HG02759 (cell line): ENCODE measurements around the gene RNASEH1.

Experiments
- ATAC-seq: cut with Tn5 transposase; IDR thresholded peaks from one replicate; pipeline ENCODE4 v1.9.1; 2021; ENCODE audit warnings: mild to moderate bottlenecking, moderate library complexity; ENCODE audit not compliant: unreplicated experiment

The RNASEH1 gene, protein sequence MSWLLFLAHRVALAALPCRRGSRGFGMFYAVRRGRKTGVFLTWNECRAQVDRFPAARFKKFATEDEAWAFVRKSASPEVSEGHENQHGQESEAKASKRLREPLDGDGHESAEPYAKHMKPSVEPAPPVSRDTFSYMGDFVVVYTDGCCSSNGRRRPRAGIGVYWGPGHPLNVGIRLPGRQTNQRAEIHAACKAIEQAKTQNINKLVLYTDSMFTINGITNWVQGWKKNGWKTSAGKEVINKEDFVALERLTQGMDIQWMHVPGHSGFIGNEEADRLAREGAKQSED

DNA sequence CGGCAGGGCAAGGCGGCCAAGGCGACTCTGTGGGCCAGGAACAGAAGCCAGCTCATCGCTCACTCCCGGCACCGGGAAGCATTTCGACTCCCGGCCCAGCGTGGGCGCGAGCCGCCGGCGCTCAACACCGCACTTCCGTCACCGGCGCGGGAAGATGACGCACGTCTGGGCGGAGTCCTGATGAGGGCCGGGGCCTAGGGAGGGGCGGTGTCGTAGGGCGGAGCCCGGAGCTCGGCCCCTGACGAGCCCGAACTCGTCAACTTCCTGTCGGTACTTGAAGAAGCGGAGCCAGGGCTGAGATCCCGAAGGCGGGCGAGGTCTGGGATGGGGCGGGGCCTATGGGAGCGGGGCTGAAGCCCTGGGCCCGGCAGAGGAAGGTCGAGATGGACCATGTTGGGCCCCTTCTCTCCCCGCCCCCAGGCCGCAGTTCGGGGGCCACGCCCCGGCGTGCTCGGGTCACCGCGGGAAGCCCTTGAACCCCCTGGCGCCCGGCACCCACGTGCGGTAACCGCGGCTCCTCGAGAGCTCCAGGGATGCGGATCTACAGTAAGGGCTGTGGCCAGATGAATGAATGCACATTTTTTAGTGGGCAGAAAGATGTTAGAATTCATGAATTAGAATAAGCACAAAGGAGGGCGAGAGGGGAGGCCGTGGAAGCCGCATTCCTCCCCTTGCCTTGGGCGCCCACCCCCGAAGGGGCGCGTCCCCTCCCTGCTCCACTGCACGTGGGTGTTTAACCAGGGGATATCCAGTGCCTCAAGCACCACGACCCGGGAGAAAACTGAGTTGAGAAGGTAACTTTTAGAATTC is at the start of gene RNASEH1:
Gene RNASEH1, minus strand, starts transcription at position 129 of the 810 bp plus-strand sequence. Its CDS starts 73 bp downstream, at position 56.
- peak; percentile 94 for ATAC-seq

DNA sequence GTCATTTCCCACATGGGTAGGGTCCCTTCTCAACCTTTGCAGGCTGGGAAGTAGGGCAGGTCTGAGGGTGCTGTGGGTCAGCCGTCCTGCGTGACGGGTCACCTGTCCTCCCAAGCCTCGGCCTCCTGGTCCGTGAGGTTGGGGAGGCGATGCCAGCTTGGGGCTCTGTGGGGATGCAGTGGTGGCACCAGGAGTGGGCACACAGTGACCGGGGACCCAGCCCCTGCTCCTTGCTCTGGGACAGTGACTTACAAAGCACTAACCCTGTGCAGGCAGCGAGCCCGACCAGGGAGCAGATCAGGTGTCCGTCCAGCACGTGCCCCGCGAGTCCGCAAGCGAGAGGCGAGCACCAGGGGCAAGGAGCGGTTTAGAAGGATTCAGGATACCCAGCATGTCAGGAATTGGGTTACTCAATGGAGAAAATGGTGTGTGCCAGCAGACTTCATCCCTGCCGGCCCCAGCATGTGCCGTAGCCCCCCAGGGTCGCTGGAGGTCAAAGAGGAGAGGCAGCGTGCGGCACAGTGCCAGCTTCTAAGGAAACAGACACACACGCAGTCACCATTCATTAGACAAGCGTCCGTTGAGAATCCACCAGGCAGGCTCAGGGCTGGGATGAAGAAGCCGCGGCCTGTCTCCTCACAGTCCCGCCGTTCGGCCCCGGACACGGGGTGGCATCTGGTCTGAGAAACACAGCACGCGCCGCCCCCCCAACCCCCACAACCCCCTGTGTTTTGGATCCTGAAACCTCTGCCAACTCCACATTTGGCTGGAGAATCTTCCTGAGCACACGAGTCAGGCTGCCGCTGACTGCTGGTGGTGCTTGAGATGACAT is 48.5 kb upstream of the RNASEH1 start:
- ATAC-seq, result no peak

DNA sequence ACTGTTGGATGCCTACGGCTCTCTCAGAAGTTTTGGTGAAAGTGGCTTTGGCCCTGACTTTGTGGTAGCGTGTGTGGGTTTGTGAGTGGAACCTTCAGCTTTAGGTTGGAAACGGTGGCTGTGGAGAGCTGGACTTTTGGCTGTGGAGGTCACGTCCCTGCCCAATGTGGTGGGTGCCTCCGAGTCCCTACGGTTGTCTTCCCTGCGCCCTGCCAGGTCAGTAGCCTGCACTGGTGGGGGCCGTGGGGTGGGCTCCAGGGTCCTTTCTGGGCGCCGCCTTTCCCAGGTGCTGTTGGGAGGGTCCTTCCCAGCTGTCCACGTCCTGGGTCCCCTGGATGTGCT is 47.9 kb upstream of the RNASEH1 start:
- no peak for ATAC-seq

DNA sequence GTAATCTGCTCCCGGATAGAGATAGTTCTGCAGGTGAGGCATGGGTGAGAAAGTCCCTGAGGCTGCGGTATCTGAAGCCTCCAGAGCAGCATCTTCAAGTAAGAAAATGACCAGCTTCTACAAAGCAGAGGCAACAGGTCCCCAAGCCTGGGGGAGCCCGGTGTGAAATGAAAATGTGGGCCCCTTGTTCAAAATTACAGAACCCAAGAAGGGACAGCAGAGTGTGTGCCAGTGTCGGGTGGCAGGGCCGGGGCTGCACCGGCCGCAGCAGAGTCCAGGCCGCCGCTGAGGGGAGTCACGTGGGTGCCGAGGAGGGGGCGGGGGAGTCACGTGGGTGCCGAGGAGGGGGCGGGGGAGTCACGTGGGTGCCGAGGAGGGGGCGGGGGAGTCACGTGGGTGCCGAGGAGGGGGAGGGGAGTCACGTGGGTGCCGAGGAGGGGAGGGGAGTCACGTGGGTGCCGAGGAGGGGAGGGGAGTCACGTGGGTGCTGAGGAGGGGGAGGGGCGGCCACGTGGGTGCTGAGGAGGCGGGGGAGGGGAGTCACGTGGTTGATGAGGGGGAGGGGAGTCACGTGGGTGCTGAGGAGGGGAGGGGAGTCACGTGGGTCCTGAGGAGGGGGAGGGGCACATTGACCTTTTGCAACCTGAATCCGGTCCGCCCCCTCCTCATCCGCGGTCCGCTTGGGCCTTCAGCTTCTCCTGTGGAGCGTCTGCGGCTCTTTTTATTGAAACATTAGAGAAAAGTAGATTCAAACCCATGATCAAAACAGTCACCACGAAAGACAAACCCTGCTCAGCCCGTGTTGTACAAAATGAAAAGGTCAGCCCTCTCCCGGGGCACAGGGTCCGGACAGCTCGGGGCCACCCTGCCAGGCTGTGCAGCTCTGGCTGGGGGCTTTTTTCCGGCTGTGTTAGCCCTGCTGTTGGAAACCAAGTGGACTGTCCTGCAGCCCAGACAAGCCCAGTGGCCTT is 47.1 kb upstream of the RNASEH1 start:
- no peak for ATAC-seq

DNA sequence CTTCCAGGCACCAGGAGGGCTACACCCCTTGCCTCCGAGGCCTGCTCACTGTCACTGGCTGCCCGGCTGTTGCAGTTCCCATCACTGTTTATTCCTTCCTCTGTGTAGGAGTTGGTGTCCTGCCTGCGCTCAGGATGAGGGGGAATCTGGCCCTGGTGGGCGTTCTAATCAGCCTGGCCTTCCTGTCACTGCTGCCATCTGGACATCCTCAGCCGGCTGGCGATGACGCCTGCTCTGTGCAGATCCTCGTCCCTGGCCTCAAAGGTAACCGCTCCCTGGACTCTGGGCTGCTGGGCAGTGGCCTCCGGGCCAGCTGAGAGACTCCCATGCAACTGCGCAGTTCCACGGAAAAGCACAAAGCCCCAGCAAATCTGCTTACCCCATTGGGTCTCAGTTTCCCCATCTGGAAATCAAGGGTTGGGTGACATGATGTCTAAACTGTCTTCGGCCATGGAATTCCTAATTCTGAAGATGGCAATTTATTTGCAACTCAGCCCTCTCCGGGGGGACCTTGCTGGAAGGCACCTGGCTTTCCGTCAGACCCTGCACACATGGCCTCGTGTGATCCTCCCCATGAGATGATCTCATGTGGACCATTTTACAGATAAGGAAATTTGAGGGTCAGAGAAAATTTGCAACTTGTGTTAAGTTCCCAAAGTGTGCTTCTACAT is 46.2 kb upstream of the RNASEH1 start:
- ATAC-seq, result no peak

DNA sequence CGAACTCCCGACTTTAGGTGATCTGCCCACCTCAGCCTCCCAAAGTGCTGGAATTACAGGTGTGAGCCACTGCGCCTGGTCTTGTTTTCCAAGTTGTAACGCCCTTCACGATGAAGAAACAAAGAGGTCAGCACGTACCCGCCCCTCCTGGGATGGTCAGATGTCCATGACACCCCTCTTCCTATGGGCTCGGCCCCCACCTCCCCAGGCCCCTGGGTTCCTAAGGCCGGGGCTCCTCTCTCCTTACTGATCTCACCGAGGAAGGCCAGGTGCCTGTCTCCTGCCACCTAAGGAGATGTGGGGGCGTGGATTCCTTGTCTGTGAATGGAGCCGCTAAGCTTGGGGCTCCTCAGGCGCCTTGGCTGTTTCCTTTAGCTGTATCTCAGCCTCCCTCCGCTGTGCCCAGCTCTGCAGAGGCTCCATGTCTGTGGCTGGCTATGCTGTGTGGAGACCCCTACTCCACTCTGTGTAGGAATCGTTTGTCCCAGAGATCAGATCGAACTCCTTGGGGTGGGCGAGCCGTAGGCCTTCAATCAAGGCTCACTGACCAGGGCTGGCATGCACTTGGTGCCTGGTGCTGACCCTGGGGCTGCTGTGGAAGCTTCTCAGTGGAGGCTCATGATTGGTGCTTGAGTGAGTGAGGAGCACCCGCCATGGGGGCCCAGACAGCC is 45.5 kb upstream of the RNASEH1 start:
- ATAC-seq, result no peak

DNA sequence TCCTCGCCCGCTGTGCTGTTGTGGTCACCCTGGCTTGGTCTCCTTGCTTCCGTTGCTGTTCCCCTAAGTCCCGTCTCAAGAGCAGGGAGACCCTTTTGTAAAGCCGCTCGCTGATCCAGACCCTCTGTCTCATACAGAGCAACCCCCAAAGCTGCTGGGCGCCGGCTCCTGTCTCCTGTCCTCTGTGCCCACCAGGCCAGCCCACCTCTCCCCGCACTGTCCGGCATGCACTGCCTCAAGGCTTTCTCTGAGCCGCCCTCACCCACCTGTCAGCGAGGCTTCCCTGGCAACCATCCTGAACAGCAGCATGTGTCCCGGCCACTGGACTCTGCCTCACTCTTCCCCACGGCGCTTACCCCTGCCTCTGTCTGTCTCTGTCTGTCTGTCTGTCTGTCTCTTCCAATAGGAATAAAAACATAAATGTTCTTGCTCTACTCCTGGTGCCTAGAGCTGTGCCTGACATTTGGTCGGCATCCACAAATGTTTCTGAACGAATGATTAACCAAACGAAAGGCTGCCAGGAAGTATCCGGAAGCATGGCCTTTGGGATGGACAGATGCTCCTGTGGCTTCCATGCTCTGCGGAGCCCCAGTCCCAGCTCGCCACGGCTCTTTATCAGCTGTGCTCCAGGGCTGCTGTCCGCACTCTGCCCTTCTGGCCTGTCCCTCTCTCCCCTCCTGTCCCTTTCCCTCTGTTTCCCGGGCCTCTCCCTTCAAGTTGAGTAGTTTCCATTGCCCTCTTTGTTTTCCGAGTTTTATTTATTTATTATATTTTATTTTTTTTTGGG is 44.6 kb upstream of the RNASEH1 start:
- no peak for ATAC-seq

DNA sequence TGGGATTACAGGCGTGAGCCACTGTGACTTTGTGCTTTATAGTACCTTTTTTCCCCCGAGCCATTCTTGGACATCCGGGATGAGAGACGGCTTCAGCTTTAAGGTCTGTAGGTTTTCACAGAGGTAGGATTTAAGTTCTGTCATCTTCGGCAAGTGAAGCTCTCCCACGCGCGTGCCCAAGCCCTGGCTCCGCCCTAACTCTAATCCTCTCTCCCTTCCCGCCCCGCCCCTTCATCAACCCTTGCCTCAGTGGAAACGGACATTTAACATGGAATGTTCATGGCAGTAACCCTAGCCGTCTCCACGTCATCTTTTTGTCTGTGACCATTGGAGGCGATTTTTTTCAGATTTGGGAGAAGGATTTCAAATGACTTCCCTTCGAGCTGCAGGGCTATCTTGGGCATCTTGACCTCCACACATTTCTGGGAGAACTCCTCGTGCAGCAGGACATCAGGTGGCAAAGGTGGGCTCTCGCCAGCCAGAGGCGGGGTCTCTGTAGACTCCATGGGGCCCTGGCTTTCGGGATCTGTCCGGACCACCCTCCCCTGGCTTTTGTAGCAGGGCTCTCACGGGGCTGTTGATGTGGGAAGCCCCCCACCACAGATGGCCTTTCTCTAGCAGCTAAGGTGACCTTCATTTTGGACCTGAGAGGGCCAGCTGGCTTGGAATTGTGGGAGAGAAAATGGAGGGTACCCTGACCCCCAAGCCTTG is 43.6 kb upstream of the RNASEH1 start:
- ATAC-seq, result no peak

DNA sequence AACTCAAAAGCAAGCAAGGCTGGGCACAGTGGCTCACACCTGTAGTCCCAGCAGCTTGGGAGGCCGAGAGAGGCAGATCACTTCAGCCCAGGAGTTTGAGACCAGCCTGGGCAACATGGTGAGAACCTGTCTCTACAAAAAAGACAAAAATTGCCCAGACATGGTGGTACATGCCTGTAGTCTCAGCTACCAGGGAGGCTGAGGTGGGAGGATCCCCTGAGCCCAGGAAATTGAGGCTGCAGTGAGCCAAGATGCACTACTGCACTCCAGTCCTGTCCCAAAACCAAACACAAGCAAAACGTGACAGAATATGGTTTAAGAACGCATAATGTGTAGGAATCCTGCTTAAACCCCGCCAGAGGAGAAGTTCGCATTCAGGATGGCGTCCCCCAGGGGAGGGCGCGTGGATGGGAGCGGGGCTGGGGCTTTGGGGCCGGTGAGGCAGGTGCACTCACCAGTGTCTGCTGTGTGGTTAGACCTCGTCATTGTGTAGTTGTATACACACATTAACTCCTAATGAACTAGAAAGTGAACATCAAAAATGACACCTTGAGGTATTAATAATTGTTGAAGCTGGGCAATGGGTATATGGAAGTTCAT is 42.2 kb upstream of the RNASEH1 start:
- no peak for ATAC-seq

DNA sequence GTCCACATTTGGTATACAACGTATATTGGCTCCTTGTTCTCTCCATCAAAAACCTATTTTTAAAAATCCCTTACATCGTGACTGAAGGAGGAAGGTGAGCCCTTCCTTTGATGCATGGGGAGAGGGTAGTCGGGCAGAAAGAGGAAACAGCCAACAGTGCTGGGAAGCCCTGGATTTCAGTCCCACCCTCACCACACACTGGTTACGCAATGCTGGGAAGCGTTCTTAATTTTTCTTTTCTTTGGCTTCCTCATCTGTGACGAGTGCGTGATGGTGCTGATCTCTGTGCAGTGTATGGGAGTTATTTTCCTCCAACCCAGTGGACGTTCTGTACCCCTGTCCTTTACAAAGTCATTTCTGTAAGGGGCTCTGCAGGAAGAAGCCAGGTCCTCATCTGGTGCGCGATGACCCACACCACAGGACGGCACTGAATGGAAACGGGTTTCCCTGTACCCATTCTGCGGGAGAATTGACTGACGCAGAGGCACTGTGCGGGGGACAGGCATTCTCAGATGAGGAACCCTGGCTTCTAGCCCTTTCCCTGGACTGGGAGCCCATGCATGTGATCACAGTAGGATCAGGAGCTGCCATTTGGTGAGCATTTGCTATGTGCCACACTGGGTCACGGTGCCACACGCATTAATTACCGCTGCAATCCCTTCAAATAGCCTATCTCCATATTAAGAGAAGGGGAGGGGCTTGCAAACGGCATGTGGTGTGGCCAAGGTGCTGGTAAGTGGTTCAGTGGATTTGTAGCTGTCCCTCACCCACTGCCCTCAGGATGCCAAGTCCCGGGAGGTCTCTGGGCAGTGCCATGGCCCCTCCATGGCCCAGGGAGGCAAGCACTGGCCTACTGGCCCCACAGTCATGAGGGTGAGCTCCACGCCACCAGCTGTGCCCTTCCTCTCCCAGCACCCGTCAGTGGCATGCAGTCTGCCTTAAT is 41.0 kb upstream of the RNASEH1 start:
- no peak for ATAC-seq

DNA sequence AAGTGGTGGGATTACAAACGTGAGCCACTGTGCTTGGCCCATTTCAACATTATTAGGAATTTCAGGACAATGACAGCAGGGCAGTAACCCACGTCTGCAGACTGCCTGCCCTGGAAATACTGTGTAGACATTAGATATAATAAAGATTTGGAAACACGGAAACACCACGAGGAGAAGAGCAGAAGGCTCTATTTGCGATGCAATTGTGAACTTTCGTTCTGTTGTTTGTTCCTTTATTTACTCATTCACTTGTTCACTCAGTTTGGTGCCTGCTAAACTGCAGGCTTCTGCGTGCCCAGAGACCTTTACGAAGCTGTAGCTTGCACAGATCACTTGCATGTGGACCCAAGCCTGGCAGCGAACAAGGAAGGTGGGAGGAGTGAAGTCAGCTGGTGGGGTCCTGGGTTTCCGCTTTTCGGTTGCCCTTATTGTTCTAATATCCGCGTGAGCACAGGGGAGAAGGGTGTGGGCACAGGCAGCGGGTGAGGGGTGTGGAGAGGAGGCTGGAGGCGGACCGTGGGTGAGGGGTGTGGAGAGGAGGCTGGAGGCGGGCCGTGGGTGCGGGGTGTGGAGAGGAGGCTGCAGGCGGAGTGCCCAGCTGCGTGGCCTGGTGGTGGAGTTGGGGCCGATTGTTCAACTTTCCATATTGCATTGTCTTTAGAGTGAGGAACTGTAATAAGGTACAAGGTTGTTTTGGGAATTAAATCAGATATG is 40.2 kb upstream of the RNASEH1 start:
- no peak for ATAC-seq

DNA sequence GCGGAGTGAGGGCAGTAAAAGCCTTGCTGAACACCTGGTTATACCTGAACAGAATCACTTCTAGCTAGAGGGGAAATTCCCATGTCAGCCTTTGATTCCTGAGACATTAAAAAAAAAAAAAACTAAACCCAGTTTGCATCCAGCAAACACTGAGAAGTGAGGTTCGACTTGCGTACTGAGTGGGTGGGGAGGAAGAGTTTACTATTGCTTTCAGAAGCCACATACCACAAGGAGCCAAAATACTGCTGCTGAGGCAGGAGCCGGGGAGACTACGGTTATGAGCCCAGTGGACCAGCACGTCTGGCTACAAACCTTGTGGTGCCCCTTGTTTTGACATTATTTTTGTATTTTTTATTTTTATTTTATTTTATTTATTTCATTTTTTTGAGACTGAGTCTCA is 39.4 kb upstream of the RNASEH1 start:
- ATAC-seq, result no peak

DNA sequence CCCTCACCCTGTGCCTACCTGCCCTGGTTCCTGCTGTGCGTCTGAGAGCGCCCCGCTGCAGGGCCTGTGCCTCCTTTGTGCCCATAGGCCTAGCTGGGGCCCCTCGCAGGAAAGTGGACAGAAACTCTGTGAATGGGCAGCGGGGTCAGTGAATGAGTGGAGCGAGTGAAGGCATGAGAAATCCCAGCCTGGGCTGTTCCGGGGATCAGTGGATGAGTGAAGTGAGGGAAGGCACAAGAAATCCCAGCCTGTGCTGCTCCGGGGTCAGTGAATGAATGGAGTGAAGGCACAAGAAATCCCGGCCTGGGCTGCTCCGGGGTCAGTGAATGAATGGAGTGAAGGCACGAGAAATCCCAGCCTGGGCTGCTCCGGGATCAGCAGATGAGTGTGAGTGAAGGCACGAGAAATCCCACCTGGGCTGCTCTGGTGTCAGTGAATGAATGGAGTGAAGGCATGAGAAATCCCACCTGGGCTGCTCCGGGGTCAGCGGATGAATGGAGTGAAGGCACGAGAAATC is 38.8 kb upstream of the RNASEH1 start:
- ATAC-seq, result no peak

DNA sequence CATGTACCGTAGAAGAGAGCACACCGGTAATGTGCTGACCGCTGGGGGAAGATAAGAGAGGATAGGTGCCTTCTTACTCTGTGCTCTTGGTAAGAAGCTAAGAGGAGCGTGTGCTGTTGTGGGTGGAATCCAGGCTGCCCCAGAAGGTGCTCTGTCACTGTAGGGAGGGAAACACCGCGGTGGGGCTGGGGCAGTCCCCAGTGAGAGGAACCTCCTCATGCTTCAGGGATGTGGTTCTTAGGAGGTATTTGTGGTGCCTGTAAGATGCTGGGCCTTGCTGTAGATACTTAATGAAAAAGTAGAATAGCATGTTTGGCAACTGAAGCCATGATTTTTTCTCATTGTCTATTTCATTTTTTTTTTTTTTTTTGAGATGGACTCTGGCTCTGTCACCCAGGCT is 37.9 kb upstream of the RNASEH1 start:
- peak; percentile 90 for ATAC-seq

DNA sequence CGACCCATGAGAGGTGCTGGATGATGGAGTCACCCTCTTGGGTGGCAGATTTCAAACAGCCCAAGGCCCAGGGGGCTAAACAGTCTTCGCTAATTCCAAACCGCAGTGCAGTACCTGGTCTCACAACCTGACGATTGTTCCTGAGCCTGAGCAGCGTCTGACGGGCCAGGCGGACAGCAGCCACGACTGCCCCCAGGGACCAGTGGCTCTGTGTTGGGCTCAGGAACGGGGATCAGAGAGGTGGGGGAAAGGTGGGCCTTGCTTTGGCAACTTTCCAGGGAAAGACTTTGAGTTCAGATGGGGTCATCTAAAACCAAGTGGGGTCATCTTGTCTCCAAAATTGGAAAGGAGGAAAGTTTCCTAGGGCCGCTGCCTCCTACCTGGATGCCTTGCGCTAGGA is 37.3 kb upstream of the RNASEH1 start:
- no peak for ATAC-seq
